ENCODE results near the gene MAP2K3.
"Not testable (repeated sequence)": the region's sequence is repeated elsewhere in the genome, so short reads cannot be mapped to it uniquely, and the experiment has no call there.

- TF ChIP-seq CTCF (IDR thresholded peaks at IDR 0.05; ENCODE audit: low read length); EZH2 (IDR thresholded peaks at IDR 0.05; ENCODE audit: borderline replicate concordance, low read length): not testable (repeated sequence)
These were observed 36.5 kb downstream of the MAP2K3 start for GRCh38 chr17:21321061-21321460.

Measured in OCI-LY1 (cell line).